Activated CD8-positive, alpha-beta memory T cell treated with anti-CD3 and anti-CD28 coated beads, Interleukin-2, amount 50 U/mL, for 24 hours (primary cell): ENCODE measurements around the gene ZDHHC14.
"Not testable (repeated sequence)": the region's sequence is repeated elsewhere in the genome, so short reads cannot be mapped to it uniquely, and the experiment has no call there.

Experiments used
- DNase-seq: peaks from one replicate; pipeline ENCODE4 v3.0.0-alpha.2; 2020; ENCODE audit errors: extremely low read depth

ZDHHC14 gene

GRCh38 chr6:157380458-157380778 is 572 bp upstream of the ZDHHC14 start:
- DNase-seq: no peak

GRCh38 chr6:157381631-157382621 is 936 bp downstream of the ZDHHC14 start:
- DNase-seq: no peak

GRCh38 chr6:157382821-157383220 is 1.8 kb downstream of the ZDHHC14 start:
- no peak for DNase-seq

GRCh38 chr6:157383471-157383870 is 2.5 kb downstream of the ZDHHC14 start:
- no peak for DNase-seq

- DNase-seq: not testable (repeated sequence)
Observed at GRCh38 chr6:157384962-157385361, 4.0 kb downstream of the ZDHHC14 start.

- DNase-seq: no peak
Observed at GRCh38 chr6:157385482-157385881, 4.5 kb downstream of the ZDHHC14 start.

GRCh38 chr6:157386023-157386422 is 5.0 kb downstream of the ZDHHC14 start:
- no peak for DNase-seq

- no peak for DNase-seq
Observed at GRCh38 chr6:157386454-157386853, 5.5 kb downstream of the ZDHHC14 start.

- DNase-seq: no peak
Observed at GRCh38 chr6:157388924-157389323, 7.9 kb downstream of the ZDHHC14 start.

- no peak for DNase-seq
Observed at GRCh38 chr6:157390273-157391060, 9.5 kb downstream of the ZDHHC14 start.

- no peak for DNase-seq
Observed at GRCh38 chr6:157392927-157393668, 12.1 kb downstream of the ZDHHC14 start.

GRCh38 chr6:157393669-157394327 is 12.8 kb downstream of the ZDHHC14 start:
- no peak for DNase-seq

GRCh38 chr6:157395199-157395598 is 14.2 kb downstream of the ZDHHC14 start:
- not testable (repeated sequence) for DNase-seq

- no peak for DNase-seq
Observed at GRCh38 chr6:157396026-157396425, 15.0 kb downstream of the ZDHHC14 start.

- no peak for DNase-seq
Observed at GRCh38 chr6:157397660-157398059, 16.7 kb downstream of the ZDHHC14 start.

- no peak for DNase-seq
Observed at GRCh38 chr6:157398151-157398550, 17.2 kb downstream of the ZDHHC14 start.

GRCh38 chr6:157400676-157401075 is 19.7 kb downstream of the ZDHHC14 start:
- DNase-seq: no peak

GRCh38 chr6:157401734-157402338 is 20.8 kb downstream of the ZDHHC14 start:
- no peak for DNase-seq

- no peak for DNase-seq
Observed at GRCh38 chr6:157402996-157403685, 22.2 kb downstream of the ZDHHC14 start.

GRCh38 chr6:157403686-157404051 is 22.7 kb downstream of the ZDHHC14 start:
- no peak for DNase-seq

- no peak for DNase-seq
Observed at GRCh38 chr6:157405986-157406385, 25.0 kb downstream of the ZDHHC14 start.
